AG09319 (cell line): ENCODE data around the gene PFKFB3.
"Not testable (repeated sequence)": the region's sequence is repeated elsewhere in the genome, so short reads cannot be mapped to it uniquely, and the experiment has no call there.

Experiments
- DNase-seq: peaks from one replicate; pipeline ENCODE4 v3.0.0-alpha.2; 2010; ENCODE audit warnings: low read depth; ENCODE audit errors: extremely low read depth
- CTCF ChIP-seq: IDR thresholded peaks from 2 replicates; pipeline ENCODE4 v1.5.1; 2011; ENCODE audit warnings: low read depth, mild to moderate bottlenecking, inconsistent platforms, low read length, moderate library complexity

Gene PFKFB3

GRCh38 chr10:6163364-6164270 lies 39.1 kb upstream of the PFKFB3 start:
- no peak for DNase-seq
- no peak for TF ChIP-seq CTCF

- DNase-seq: no peak
- no peak for TF ChIP-seq CTCF
These were observed 38.2 kb upstream of the PFKFB3 start for GRCh38 chr10:6164271-6165095.

DNA sequence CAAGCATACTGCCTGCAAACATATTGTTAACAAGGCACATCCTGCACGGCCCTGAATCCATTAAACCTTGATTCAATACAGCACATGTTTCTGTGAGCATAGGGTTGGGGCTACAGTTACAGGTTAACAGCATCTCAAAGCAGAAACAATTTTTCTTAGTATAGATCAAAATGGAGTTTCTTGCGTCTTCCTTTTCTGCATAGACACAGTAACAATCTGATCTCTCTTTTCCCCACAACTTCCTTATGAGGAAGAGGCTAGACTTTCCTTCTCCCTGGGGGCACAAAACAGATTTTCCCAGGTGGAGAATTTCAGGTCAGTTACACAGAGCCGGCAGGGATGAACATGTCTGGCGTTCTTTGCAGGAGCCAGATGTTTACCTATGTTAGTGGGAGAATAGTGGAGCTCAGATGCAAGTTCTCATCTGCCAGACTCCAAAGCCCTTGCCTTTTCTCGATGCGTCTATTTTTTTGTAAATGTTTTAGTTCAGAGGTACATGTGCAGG lies 37.5 kb upstream of the PFKFB3 start:
- DNase-seq: no peak

DNA sequence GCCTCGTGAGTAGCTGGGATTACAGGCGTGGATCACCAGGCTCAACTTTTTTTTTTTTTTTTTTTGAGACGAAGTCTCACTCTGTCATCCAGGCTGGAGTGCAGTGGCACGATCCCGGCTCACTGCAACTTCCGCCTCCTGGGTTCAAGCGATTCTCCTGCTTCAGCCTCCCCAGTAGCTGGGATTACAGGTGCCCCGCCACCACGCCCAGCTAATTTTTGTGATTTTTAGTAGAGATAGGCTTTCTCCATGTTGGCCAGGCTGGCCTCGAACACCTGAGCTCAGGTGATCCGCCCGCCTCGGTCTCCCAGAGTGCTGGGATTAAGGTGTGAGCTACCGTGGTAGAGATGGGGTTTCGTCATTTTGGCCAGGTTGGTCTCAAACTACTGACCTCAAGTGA lies 36.8 kb upstream of the PFKFB3 start:
- DNase-seq: not testable (repeated sequence)

More for the DNA sequence above, 37.5 kb upstream of the PFKFB3 start:
- TF ChIP-seq CTCF: no peak

DNA sequence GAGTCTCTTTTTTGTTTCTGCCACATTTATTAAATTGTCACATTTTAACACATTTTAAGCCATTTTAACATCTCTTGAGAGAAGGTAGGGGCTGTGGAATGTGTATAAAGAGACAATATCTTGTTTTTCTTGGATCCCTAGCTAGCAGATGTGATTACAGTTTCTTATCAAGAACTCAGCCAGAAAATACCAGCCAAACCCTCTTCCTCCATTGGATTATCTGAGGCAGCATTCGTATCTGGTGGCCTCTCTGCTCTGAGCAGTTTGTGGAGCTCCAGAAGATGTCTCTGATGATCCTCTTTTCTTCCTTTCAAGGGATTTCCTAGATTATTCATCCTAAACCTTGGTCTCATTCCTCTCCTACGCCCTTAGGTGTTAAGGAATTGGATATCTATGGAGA lies 35.3 kb upstream of the PFKFB3 start:
- DNase-seq: no peak
- no peak for TF ChIP-seq CTCF

- no peak for DNase-seq
- no peak for TF ChIP-seq CTCF
These were observed 34.6 kb upstream of the PFKFB3 start for GRCh38 chr10:6168084-6168483.

DNA sequence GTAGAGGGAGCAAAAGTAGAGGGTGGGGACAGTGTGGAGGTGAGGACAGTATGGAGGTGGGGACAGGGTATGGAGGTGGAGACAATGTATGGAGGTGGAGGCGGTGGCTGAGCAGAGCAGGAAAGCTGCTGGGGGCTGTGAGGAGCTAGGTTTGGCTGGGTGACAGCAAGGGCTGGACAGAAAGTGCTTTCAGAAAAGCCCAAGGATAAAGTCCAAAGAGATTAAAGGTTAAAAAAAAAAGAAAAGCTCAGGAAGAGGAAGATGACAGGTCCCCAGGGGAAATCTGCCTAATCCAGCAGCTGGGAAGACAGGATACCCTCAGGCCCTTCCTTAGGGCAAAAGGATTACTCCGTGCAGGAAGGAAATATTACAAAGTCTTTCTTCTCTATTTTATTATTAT lies 32.1 kb upstream of the PFKFB3 start:
- no peak for TF ChIP-seq CTCF

More for the DNA sequence above, 32.1 kb upstream of the PFKFB3 start:
- no peak for DNase-seq
